GM18858 (cell line): ENCODE data around the gene MGMT.

Source experiments
- ATAC-seq: cut with Tn5 transposase; IDR thresholded peaks from one replicate; pipeline ENCODE4 v1.9.1; 2021; ENCODE audit not compliant: unreplicated experiment

Gene MGMT

GRCh38 chr10:129517680-129518057, 50.6 kb downstream of the MGMT start:
- ATAC-seq = no peak

- ATAC-seq = no peak
These were observed 51.8 kb downstream of the MGMT start for GRCh38 chr10:129518793-129519192.

- ATAC-seq = no peak
These were observed 53.5 kb downstream of the MGMT start for GRCh38 chr10:129520440-129521080.

GRCh38 chr10:129521161-129522025, 54.4 kb downstream of the MGMT start:
- no peak for ATAC-seq

GRCh38 chr10:129522041-129522585, 55.1 kb downstream of the MGMT start:
- ATAC-seq = no peak

GRCh38 chr10:129523031-129523722, 56.1 kb downstream of the MGMT start:
- no peak for ATAC-seq

GRCh38 chr10:129523723-129524316, 56.8 kb downstream of the MGMT start:
- ATAC-seq = no peak

- no peak for ATAC-seq
These were observed 57.9 kb downstream of the MGMT start for GRCh38 chr10:129524936-129525335.

GRCh38 chr10:129525401-129525801, 58.4 kb downstream of the MGMT start:
- no peak for ATAC-seq

- no peak for ATAC-seq
These were observed 59.9 kb downstream of the MGMT start for GRCh38 chr10:129526943-129527342.

- ATAC-seq = no peak
These were observed 61.4 kb downstream of the MGMT start for GRCh38 chr10:129528376-129528978.

- no peak for ATAC-seq
These were observed 63.5 kb downstream of the MGMT start for GRCh38 chr10:129530581-129530980.

GRCh38 chr10:129531195-129531968, 64.3 kb downstream of the MGMT start:
- ATAC-seq = no peak

GRCh38 chr10:129531969-129532660, 65.1 kb downstream of the MGMT start:
- ATAC-seq = no peak

- no peak for ATAC-seq
These were observed 65.8 kb downstream of the MGMT start for GRCh38 chr10:129532838-129533237.

GRCh38 chr10:129533281-129533680, 66.2 kb downstream of the MGMT start:
- ATAC-seq = no peak

GRCh38 chr10:129534826-129535225, 67.8 kb downstream of the MGMT start:
- ATAC-seq = no peak

- ATAC-seq = no peak
These were observed 69.3 kb downstream of the MGMT start for GRCh38 chr10:129536336-129536735.

- no peak for ATAC-seq
These were observed 70.1 kb downstream of the MGMT start for GRCh38 chr10:129537151-129537550.
